CD4-positive, alpha-beta T cell treated with Interferon gamma for 1 hour (primary cell): ENCODE data around the gene MYOM1.

Experiments used
- DNase-seq: peaks from one replicate; pipeline ENCODE4 v3.0.0-alpha.2; 2020

The MYOM1 gene

DNA sequence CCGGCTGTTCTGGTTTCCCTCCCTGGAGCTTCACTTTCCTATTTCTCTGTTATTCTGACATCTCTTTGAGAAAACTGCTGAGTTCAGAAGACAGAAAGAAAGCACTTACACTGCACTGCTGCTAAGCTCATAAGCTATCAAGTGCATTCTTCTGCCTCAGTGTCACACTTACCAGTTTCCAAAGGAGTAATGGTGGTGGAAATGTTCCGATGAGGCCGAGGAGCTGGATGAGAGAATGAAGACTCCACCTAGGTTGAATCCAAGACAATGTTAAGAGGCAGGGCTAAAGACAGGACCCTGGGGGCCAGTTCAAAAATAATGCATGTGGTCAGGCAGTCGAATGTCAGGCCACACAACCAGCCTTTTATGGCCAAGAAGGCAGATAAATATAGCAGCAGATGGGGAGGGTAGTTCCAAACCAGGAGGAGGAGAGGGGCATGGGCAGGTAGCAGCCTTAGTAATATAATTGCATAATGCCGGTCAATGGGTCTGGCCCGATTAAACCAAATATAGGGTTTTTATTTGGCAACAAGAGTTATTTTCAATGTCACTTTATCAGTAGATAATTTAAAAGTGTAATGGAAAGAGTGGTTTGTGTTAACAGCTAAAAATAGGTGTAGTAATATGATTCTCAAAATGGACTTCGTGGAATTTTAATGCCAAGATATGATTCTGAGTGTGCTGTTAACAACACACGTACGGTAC lies at the start of gene MYOM1:
TSS of gene MYOM1 (minus strand) at position 338 of the 705 bp plus-strand sequence. CDS start 4,745 bp downstream, outside the sequence.
- DNase-seq = no peak

- no peak for DNase-seq
Measured at GRCh38 chr18:3269241-3269913, 49.6 kb upstream of the MYOM1 start.

GRCh38 chr18:3268306-3268705 lies 48.5 kb upstream of the MYOM1 start:
- DNase-seq = no peak

- DNase-seq = no peak
Measured at GRCh38 chr18:3266062-3266608, 46.4 kb upstream of the MYOM1 start.

DNA sequence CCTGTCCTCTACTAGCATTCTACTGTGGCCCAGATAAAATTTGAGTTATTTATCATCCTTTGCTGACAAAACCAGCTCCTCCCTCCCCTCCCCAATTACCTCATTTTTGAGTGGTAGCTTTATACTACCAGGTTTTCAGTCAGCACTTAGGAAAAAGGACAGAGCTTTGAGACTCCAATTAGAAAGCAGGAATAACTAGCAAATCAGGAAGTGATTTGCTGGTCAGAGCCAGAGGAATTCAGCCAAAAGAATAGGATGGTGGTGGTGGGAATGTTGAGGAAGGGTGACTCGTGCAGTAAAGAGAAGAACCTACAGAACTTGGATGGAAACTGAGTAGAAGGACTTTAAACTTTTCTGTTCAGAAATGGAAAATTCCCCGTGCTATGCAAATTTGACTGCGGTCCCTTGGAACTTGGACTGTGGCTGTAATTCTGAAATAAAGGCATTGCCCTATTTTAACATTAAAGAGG lies 45.8 kb upstream of the MYOM1 start:
- DNase-seq = no peak

- no peak for DNase-seq
Measured at GRCh38 chr18:3264362-3264761, 44.6 kb upstream of the MYOM1 start.

GRCh38 chr18:3263132-3263700 lies 43.4 kb upstream of the MYOM1 start:
- DNase-seq = no peak

GRCh38 chr18:3262234-3263131 lies 42.7 kb upstream of the MYOM1 start:
- DNase-seq = peak; percentile 22

DNA sequence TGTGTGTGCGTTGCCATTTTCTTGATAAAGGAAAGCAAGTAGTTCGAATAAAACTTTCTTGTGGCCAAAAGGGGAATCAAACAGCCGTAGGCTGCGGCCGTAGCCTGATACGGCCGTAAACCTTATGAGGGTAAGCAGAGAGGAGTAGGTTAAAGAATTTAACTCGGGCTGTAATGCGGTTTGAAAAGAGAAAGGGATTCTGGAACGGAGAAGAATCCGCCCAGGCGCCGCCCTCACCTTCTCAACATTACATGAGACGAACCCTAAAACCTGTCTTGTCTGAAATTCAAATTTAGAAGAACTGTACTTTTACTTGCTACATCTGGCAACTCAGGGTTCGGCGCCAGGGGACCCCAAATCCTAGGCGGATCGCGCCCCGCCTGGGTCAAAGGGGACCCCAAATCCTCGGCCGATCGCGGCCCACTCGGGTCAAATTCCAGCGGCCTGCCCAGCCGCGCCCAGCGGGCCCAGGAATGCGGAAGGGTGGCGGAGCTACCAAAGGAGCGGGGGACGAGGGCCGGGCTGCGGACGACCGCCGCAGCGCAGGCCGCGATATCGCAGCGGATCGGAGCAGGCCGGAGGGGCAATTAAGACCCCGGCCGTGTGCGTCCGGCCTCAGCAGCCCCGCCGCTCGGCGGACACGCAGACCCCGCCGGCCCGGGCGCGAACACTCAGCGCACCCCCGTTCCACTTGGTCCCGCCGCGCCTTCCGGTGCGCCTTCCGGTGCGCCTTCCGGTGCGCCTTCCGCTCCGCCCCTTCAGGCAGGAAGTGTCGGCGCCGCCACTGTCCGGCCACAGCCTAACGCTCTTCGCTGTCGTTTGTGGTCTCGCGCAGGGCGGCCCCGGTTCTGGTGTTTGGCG lies 41.8 kb upstream of the MYOM1 start, which contains the start of gene MYL12B:
TSS of gene MYL12B (plus strand) at position 761 of the 861 bp plus-strand sequence. CDS start 10,766 bp downstream, outside the sequence.
- DNase-seq = peak; percentile 86

DNA sequence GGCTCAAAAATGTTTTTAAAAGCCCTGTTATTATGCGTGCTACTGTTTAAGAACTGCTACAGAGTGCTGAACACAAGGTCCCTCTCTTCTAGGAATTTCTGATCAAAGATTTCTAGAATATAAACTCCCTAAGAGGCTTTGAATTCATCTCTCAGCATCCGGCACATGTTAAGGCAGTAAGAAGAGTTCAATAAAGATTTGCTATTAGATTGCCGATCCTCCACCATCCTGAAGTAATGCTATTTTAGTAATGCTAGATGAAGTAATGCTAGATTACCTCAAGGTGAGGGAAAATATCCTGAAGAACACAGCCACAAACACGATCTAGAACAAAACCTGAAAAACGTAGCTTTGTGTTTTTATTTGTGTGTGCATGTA lies 41.2 kb upstream of the MYOM1 start:
- no peak for DNase-seq

DNA sequence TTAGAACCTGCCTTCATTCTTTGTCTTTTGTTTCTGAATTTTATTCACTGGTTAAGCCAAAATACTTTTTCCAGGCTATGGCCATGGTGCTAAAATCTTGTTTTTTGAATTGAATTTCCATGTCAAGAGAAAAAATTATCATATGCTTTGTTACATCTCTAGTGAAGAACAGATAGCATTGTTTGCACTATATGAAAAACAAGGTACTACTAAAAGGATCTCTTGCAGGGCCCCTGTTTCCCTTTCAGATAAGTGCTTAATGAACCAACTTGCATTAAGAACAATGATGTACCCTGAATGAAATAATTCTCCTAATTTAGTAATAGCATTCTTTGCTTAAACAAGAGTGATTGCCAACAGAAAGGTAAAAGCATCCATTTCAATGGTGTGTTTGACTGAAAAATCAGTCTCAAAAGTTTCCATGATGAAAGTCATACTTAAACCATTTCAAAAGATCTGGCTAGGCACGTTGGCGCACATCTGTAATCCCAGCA lies 37.9 kb upstream of the MYOM1 start:
- DNase-seq = no peak

- DNase-seq = no peak
Measured at GRCh38 chr18:3256693-3257626, 37.2 kb upstream of the MYOM1 start.

DNA sequence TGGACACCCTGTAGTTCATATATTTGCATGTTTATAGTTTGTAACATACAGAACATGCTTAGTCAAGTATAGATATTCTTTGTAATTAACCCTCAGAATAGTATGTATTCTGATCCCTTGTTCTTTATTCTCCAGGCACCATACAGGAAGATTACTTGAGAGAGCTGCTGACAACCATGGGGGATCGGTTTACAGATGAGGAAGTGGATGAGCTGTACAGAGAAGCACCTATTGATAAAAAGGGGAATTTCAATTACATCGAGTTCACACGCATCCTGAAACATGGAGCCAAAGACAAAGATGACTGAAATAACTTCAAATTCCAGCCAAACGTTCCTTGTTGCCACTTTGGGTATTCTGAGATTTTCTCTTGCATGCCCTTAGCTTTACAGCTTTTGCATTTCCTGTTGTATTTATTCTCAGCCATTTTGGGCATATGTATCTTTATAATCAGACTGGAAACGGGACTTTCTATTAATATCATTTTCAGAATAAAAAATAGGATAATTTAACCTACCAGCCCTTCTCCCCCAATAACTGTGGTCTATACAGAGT lies 35.9 kb upstream of the MYOM1 start:
- DNase-seq = no peak

DNA sequence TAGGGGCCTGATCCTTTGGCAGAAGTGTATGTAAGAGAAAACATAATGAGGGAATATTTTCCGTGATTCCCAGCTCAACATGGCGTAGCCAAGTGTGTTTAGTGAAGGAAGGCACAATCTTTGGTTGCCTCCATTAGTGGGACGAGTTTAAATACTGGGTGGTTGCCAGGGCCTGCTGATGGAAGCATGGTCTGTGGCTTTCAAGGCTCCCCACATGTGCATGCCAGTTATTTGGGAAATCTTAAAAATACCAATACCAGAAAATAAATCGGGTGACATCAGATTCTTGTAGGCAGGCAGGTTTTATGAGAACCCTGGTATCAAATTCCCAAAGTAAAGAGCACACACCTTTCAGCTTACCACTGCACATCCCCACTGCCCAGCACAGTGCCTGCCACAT lies 35.0 kb upstream of the MYOM1 start:
- no peak for DNase-seq

DNA sequence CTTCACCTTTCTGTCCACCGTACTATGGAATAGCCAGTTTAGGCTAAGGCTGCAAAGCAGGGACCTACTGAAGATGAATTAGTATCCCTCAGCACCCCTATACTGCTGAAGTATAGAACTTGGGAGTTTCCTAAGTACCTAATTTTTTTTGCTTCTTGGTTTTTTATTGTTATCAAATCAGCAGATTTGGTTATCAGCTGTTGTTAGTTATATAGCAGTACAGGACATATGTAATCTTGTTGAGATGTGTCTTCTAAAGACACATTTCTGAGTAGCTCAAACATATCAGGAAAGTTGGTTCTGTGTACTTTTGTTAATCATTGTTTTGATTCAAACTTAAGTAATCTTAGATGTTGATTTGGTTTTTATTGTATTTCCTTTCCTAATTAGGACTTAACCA lies 33.1 kb upstream of the MYOM1 start:
- DNase-seq = no peak

- DNase-seq = no peak
Measured at GRCh38 chr18:3251963-3252277, 32.2 kb upstream of the MYOM1 start.

GRCh38 chr18:3251249-3251962 lies 31.6 kb upstream of the MYOM1 start:
- DNase-seq = no peak

- no peak for DNase-seq
Measured at GRCh38 chr18:3250237-3251107, 30.7 kb upstream of the MYOM1 start.
